Vagina (tissue), 2 donors: Measurements from ENCODE around the gene ZER1.

ENCODE experiments used
- CTCF ChIP-seq, 3 experiments: fragments of 450-650 bp in 2 of 3; fragments of 200-600 bp in 1 of 3; sonication (generic) in 1 of 3; IDR thresholded peaks; one replicate each; pipeline ENCODE4 v1.5.1; 2017 to 2019; ENCODE audit warnings: antibody characterized with exemption in 3 of 3, mild to moderate bottlenecking in 2 of 3, moderate library complexity in 2 of 3
- POLR2AphosphoS5 ChIP-seq, 2 donors: sonication (generic); formaldehyde crosslinking; IDR thresholded peaks; one replicate each; pipeline ENCODE4 v1.9.0; 2017; ENCODE audit warnings: antibody characterized with exemption in 2 of 2, mild to moderate bottlenecking in 2 of 2, low read depth in 1 of 2; ENCODE audit not compliant: insufficient read depth in 1 of 2

- TF ChIP-seq POLR2AphosphoS5 (IDR thresholded peaks at IDR 0.05; ENCODE audit: insufficient read depth in 1 of 2, low read depth in 1 of 2) (no peak), CTCF (IDR thresholded peaks at IDR 0.05) (no peak)
Observed at GRCh38 chr9:128792134-128792533, 20.4 kb upstream of the ZER1 start.
